Globus pallidus (tissue), 1 donor: ENCODE measurements around the gene KIF12.

Source experiments
- DNase-seq: peaks from one replicate; pipeline ENCODE4 v3.0.0-alpha.2; 2015; ENCODE audit warnings: low spot score

Gene KIF12

GRCh38 chr9:114105236-114105635, 6.1 kb upstream of the KIF12 start:
- no peak for DNase-seq

- no peak for DNase-seq
Measured at GRCh38 chr9:114102484-114102883, 3.4 kb upstream of the KIF12 start.

- no peak for DNase-seq
Measured at GRCh38 chr9:114100536-114100935, 1.4 kb upstream of the KIF12 start.

- DNase-seq, result no peak
Measured at GRCh38 chr9:114099669-114100270, 678 bp upstream of the KIF12 start.

- no peak for DNase-seq
Measured at GRCh38 chr9:114098021-114098935, 814 bp downstream of the KIF12 start.

GRCh38 chr9:114097613-114098020, 1.5 kb downstream of the KIF12 start:
- DNase-seq, result no peak

- no peak for DNase-seq
Measured at GRCh38 chr9:114096866-114097612, 2.1 kb downstream of the KIF12 start.

GRCh38 chr9:114096041-114096511, 3.0 kb downstream of the KIF12 start:
- no peak for DNase-seq

- DNase-seq, result no peak
Measured at GRCh38 chr9:114094971-114095370, 4.1 kb downstream of the KIF12 start.

- DNase-seq, result no peak
Measured at GRCh38 chr9:114093761-114094505, 5.2 kb downstream of the KIF12 start.

GRCh38 chr9:114093031-114093471, 6.0 kb downstream of the KIF12 start:
- no peak for DNase-seq

- no peak for DNase-seq
Measured at GRCh38 chr9:114092336-114092735, 6.8 kb downstream of the KIF12 start.

- DNase-seq, result no peak
Measured at GRCh38 chr9:114091711-114092110, 7.4 kb downstream of the KIF12 start.

- DNase-seq, result no peak
Measured at GRCh38 chr9:114090798-114091197, 8.3 kb downstream of the KIF12 start.

GRCh38 chr9:114089206-114089840, 9.8 kb downstream of the KIF12 start:
- DNase-seq, result no peak

GRCh38 chr9:114088571-114089170, 10.4 kb downstream of the KIF12 start:
- no peak for DNase-seq

GRCh38 chr9:114087721-114088120, 11.4 kb downstream of the KIF12 start:
- DNase-seq, result no peak

- no peak for DNase-seq
Measured at GRCh38 chr9:114086607-114087006, 12.5 kb downstream of the KIF12 start.

- DNase-seq, result no peak
Measured at GRCh38 chr9:114086009-114086408, 13.1 kb downstream of the KIF12 start.

GRCh38 chr9:114085387-114085789, 13.7 kb downstream of the KIF12 start:
- DNase-seq, result no peak
